Activated CD4-positive, alpha-beta memory T cell treated with anti-CD3 and anti-CD28 coated beads for 36 hours (primary cell): ENCODE measurements around the gene KLHL6. TPM values are rescaled to one million over a fixed set of nuclear protein-coding genes. Genes with fewer than 3 reads are reported as not detected.

Experiments used
- CTCF ChIA-PET: fragments of 350-600 bp; sonication (Branson Sonifier 250); formaldehyde crosslinking; loops from one replicate; lab custom pipeline; 2021; ENCODE audit warnings: antibody characterized with exemption, inconsistent platforms; lab: Charles Lee
- POLR2A ChIA-PET: fragments of 350-600 bp; sonication (Branson Sonifier 250); formaldehyde crosslinking; loops from one replicate; lab custom pipeline; 2021; ENCODE audit warnings: antibody characterized with exemption; lab: Charles Lee
- DNase-seq: peaks from one replicate; pipeline ENCODE4 v3.0.0-alpha.2; 2020
- H3K27ac Mint-ChIP-seq: one replicate; pipeline ENCODE4 v1.8.0; 2021; ENCODE audit warnings: mixed read lengths
- H3K27me3 Mint-ChIP-seq: one replicate; pipeline ENCODE4 v1.8.0; 2021; ENCODE audit warnings: mixed read lengths
- H3K36me3 Mint-ChIP-seq: one replicate; pipeline ENCODE4 v1.8.0; 2021; ENCODE audit warnings: mixed read lengths
- H3K4me1 Mint-ChIP-seq: one replicate; pipeline ENCODE4 v1.8.0; 2021; ENCODE audit warnings: low read depth, mixed read lengths
- H3K4me3 Mint-ChIP-seq: one replicate; pipeline ENCODE4 v1.8.0; 2021; ENCODE audit warnings: mild to moderate bottlenecking, mixed read lengths
- H3K9me3 Mint-ChIP-seq: one replicate; pipeline ENCODE4 v1.8.0; 2021; ENCODE audit warnings: mixed read lengths
- intact Hi-C: fragments of 100-400 bp; cut with micrococcal nuclease; formaldehyde crosslinking; loops from one replicate; pipeline ENCODE4 v1.15.1; 2023
- total RNA-seq, 2 experiments: library from RNA; stranded (reverse); gene quantifications; one replicate each; pipeline ENCODE4 v1.2.3, GENCODE V29; 2021

Gene KLHL6
- total RNA-seq, 2 experiments from 2014 or later: 63.5 to 65.2 TPM

DNA sequence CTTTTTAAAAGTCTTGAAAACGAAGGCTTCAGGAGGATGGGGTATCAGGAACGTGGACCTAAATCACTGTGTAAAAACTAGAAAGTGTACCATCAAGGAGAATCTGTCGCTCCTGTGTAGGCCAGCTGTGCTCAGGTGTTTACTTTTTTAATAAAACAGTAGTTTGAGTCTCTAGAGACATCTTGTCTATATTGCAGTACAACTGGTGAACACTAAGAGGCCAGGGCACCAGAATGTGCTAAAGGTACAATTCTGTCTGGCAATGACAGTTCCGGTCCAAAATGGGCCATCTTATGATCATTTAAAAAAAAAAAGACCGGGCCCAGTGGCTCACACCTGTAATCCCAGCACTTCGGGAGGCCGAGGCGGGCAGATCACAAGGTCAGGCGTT is 65.3 kb downstream of the KLHL6 start:
- ChIA-PET CTCF (interaction anchor here (2.1 kb wide), 1 partner anchor 11 kb away, joined by 8 read pairs; no protein-coding TSS in a partner anchor), POLR2A (no interaction called here)
- no peak overlapping the region for H3K27ac Mint-ChIP-seq

GRCh38 chr3:183489455-183490210 is 65.9 kb downstream of the KLHL6 start:
- Mint-ChIP-seq H3K4me1 (no peaks in the 10 kb centered on the region), H3K36me3 (peaks cover 27% of the 10 kb centered on the region), H3K9me3 (no peaks in the 10 kb centered on the region), H3K27me3 (no peaks in the 10 kb centered on the region), H3K4me3 (no peak overlapping the region), H3K27ac (no peak overlapping the region)
- no peak for DNase-seq
- intact Hi-C loops: no loop called here
- CTCF ChIA-PET: interaction anchor here (2.1 kb wide), 1 partner anchor 10 kb away, joined by 8 read pairs; no protein-coding TSS in a partner anchor
- POLR2A ChIA-PET: no interaction called here

More for the DNA sequence above, 65.3 kb downstream of the KLHL6 start:
- intact Hi-C loops: no loop called here
- Mint-ChIP-seq H3K4me3 (no peak overlapping the region), H3K4me1 (no peaks in the 10 kb centered on the region), H3K9me3 (no peaks in the 10 kb centered on the region), H3K27me3 (no peaks in the 10 kb centered on the region), H3K36me3 (peaks cover 27% of the 10 kb centered on the region)
- no peak for DNase-seq

- H3K27me3 Mint-ChIP-seq: no peaks in the 10 kb centered on the region
- CTCF ChIA-PET: interaction anchor here (1.2 to 2.1 kb wide), 3 partner anchors 9 to 278 kb away, joined by 3 to 8 read pairs (median 7); no protein-coding TSS in a partner anchor
- no peak overlapping the region for H3K27ac Mint-ChIP-seq
- H3K4me1 Mint-ChIP-seq: no peaks in the 10 kb centered on the region
- no peak for DNase-seq
- POLR2A ChIA-PET: no interaction called here
- peaks cover 21% of the 10 kb centered on the region for H3K36me3 Mint-ChIP-seq
- H3K4me3 Mint-ChIP-seq: no peak overlapping the region
- intact Hi-C loops: no loop called here
- H3K9me3 Mint-ChIP-seq: no peaks in the 10 kb centered on the region
Observed at GRCh38 chr3:183488343-183488742, 67.2 kb downstream of the KLHL6 start.

DNA sequence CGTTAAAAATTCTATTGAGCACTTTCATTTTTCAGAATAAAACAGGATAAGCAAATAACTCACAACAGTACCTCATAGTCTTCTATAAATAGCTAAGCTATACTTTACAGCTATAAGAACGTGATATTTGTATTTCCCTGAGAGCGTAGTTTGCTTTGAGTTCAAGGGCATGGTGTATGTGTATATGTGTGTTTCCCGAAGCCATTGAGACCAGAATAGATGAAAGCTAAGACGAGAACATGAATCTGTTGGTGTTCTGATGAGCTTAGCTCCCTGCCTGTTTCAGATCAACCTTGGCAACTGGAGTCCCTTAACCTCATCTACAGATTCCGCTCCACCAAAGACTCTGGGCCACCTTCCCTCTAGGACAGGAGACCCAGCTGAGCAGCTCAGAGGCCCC is 67.6 kb downstream of the KLHL6 start:
- DNase-seq: no peak
- intact Hi-C loops: no loop called here
- POLR2A ChIA-PET: no interaction called here
- CTCF ChIA-PET: interaction anchor here (0.6 to 1.8 kb wide), 3 partner anchors 14 to 279 kb away, joined by 3 to 7 read pairs (median 4); no protein-coding TSS in a partner anchor
- no peak overlapping the region for H3K4me3 Mint-ChIP-seq
- no peaks in the 10 kb centered on the region for H3K9me3 Mint-ChIP-seq
- H3K27me3 Mint-ChIP-seq: no peaks in the 10 kb centered on the region
- no peaks in the 10 kb centered on the region for H3K4me1 Mint-ChIP-seq
- H3K27ac Mint-ChIP-seq: no peak overlapping the region
- H3K36me3 Mint-ChIP-seq: peaks cover 21% of the 10 kb centered on the region

DNA sequence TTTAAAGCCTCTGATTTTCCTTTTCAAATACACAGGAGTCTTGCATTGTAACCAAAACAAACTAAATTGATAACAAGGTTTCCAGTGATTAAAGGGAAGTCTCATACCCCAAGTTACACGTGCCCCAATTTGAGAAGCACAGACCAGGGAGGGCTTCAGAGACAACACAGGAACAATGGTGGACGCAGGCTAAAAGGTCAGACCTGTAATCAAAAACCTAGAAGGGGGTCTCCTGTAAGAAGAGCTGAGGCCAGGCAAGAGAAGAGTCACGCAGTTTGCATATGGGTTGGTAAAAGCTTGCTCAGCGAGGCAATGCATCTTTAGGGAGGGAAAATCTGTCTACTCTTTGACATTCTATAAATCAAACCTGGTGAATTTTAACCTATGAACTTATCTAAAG is 68.5 kb downstream of the KLHL6 start:
- POLR2A ChIA-PET: interaction anchor here (1.1 kb wide), 1 partner anchor 210 kb away, joined by 3 read pairs; the partner anchor contains the start of gene YEATS2
- H3K9me3 Mint-ChIP-seq: no peaks in the 10 kb centered on the region
- no peak overlapping the region for H3K4me3 Mint-ChIP-seq
- CTCF ChIA-PET: no interaction called here
- DNase-seq: no peak
- intact Hi-C loops: no loop called here
- peaks cover 12% of the 10 kb centered on the region for H3K36me3 Mint-ChIP-seq
- no peaks in the 10 kb centered on the region for H3K27me3 Mint-ChIP-seq
- no peaks in the 10 kb centered on the region for H3K4me1 Mint-ChIP-seq
- no peak overlapping the region for H3K27ac Mint-ChIP-seq

DNA sequence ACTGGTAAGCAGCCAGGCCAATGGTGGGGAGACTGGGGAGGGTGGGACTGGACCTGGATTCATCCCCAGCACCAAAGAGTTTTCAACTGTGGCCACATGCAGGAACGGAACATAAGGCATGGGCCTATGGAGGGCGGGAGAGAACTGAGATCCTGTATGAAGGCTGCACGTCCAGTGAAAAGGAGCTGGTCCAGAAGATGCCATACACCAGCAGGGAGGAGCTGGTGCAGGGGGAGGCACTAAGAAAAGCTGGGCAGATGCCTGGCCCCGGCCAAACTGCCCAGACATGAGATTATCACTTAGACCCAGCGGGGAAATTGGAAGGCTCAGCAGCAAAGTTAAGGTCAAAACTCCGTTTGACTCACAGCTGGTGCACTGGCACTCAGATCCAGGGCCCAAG is 69.0 kb downstream of the KLHL6 start:
- CTCF ChIA-PET: no interaction called here
- DNase-seq: no peak
- no peak overlapping the region for H3K4me3 Mint-ChIP-seq
- no peak overlapping the region for H3K27ac Mint-ChIP-seq
- POLR2A ChIA-PET: interaction anchor here (1.1 kb wide), 1 partner anchor 211 kb away, joined by 3 read pairs; the partner anchor contains the start of gene YEATS2
- no peaks in the 10 kb centered on the region for H3K9me3 Mint-ChIP-seq
- intact Hi-C loops: no loop called here
- peaks cover 7% of the 10 kb centered on the region for H3K36me3 Mint-ChIP-seq
- H3K4me1 Mint-ChIP-seq: peaks cover 3% of the 10 kb centered on the region
- no peaks in the 10 kb centered on the region for H3K27me3 Mint-ChIP-seq

DNA sequence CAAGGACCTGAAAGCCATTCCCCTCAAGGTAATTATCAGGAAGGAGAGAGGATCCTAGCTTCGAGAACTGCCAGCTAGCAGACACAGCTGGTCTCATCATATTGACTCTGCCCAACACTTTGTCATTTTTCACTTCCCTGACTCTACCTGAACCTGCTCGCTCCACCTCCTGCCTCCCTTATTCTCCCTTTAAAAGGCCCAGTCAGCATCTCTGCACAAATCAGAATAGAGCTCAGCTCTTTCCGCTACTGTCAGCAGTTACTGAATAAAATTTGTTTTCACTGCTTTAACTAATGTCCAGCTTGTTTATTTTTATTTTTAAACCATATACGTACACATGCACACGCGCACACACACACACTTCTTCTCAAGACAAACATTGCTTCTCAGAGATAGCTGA is 69.9 kb downstream of the KLHL6 start:
- no peaks in the 10 kb centered on the region for H3K36me3 Mint-ChIP-seq
- peaks cover 6% of the 10 kb centered on the region for H3K4me1 Mint-ChIP-seq
- H3K4me3 Mint-ChIP-seq: no peak overlapping the region
- intact Hi-C loops: no loop called here
- H3K27ac Mint-ChIP-seq: no peak overlapping the region
- CTCF ChIA-PET: interaction anchor here (0.7 to 1.4 kb wide), 4 partner anchors 17 to 281 kb away, joined by 3 to 6 read pairs (median 4); no protein-coding TSS in a partner anchor
- POLR2A ChIA-PET: no interaction called here
- no peak for DNase-seq
- H3K27me3 Mint-ChIP-seq: no peaks in the 10 kb centered on the region
- H3K9me3 Mint-ChIP-seq: no peaks in the 10 kb centered on the region

GRCh38 chr3:183485093-183485492 is 70.4 kb downstream of the KLHL6 start:
- ChIA-PET CTCF (interaction anchor here (0.7 to 1.4 kb wide), 4 partner anchors 16 to 282 kb away, joined by 3 to 6 read pairs (median 4); no protein-coding TSS in a partner anchor), POLR2A (no interaction called here)
- Mint-ChIP-seq H3K27me3 (no peaks in the 10 kb centered on the region), H3K36me3 (no peaks in the 10 kb centered on the region), H3K4me3 (no peak overlapping the region), H3K4me1 (peaks cover 6% of the 10 kb centered on the region), H3K27ac (no peak overlapping the region), H3K9me3 (no peaks in the 10 kb centered on the region)
- intact Hi-C loops: no loop called here
- no peak for DNase-seq

GRCh38 chr3:183484431-183485075 is 71.0 kb downstream of the KLHL6 start:
- Mint-ChIP-seq H3K9me3 (no peaks in the 10 kb centered on the region), H3K27ac (no peak overlapping the region), H3K4me1 (peaks cover 6% of the 10 kb centered on the region), H3K27me3 (no peaks in the 10 kb centered on the region), H3K4me3 (no peak overlapping the region), H3K36me3 (no peaks in the 10 kb centered on the region)
- no peak for DNase-seq
- POLR2A ChIA-PET: no interaction called here
- CTCF ChIA-PET: interaction anchor here (1.3 to 1.4 kb wide), 3 partner anchors 16 to 282 kb away, joined by 3 to 6 read pairs (median 4); no protein-coding TSS in a partner anchor
- intact Hi-C loops: no loop called here

GRCh38 chr3:183481582-183481981 is 73.9 kb downstream of the KLHL6 start:
- Mint-ChIP-seq H3K4me1 (peaks cover 6% of the 10 kb centered on the region), H3K27me3 (no peaks in the 10 kb centered on the region), H3K4me3 (no peak overlapping the region), H3K9me3 (no peaks in the 10 kb centered on the region), H3K36me3 (no peaks in the 10 kb centered on the region), H3K27ac (no peak overlapping the region)
- CTCF ChIA-PET: interaction anchor here (0.8 to 3.7 kb wide), 4 partner anchors 13 to 285 kb away, joined by 4 to 23 read pairs (median 8); partner anchors contain the start of gene MCF2L2
- POLR2A ChIA-PET: no interaction called here
- peak; percentile 49 for DNase-seq
- intact Hi-C loops: loop anchor here (1.0 to 2.0 kb wide), 2 partner anchors 35 to 74 kb away; partner anchors contain the start of gene KLHL6

GRCh38 chr3:183478501-183478900 is 77.0 kb downstream of the KLHL6 start:
- H3K4me3 Mint-ChIP-seq: no peak overlapping the region
- no peak for DNase-seq
- H3K36me3 Mint-ChIP-seq: no peaks in the 10 kb centered on the region
- intact Hi-C loops: no loop called here
- no peaks in the 10 kb centered on the region for H3K27me3 Mint-ChIP-seq
- no peak overlapping the region for H3K27ac Mint-ChIP-seq
- peaks cover 6% of the 10 kb centered on the region for H3K4me1 Mint-ChIP-seq
- CTCF ChIA-PET: interaction anchor here (0.6 to 3.7 kb wide), 5 partner anchors 11 to 354 kb away, joined by 3 to 23 read pairs (median 4); no protein-coding TSS in a partner anchor
- H3K9me3 Mint-ChIP-seq: no peaks in the 10 kb centered on the region
- POLR2A ChIA-PET: no interaction called here
